Myocyte (in vitro differentiated cells): Measurements from ENCODE around the gene MOV10L1. TPM values are rescaled to one million over a fixed set of nuclear protein-coding genes. Genes with fewer than 3 reads are reported as not detected.

Experiments
- DNase-seq: peaks from one replicate; pipeline ENCODE4 v3.0.0-alpha.2; 2012; ENCODE audit warnings: low read depth
- polyA plus RNA-seq: library from polyadenylated mRNA; unstranded; fragments of >200 nt; gene quantifications from one replicate; pipeline ENCODE4 v1.2.1, GENCODE V29; 2012; ENCODE audit warnings: missing spikeins
- total RNA-seq: library from RNA; depleted of rRNA; stranded (reverse); fragments of >200 nt; gene quantifications from 2 replicates; pipeline ENCODE4 v1.2.3, GENCODE V29; 2014

The MOV10L1 gene
- total RNA-seq = 0.16 and 0.83 TPM in 2 replicates
- polyA plus RNA-seq = 1.1 TPM

GRCh38 chr22:50089682-50090411 lies at the start of gene MOV10L1:
TSS of gene MOV10L1 (plus strand) at chr22:50090006. CDS start at chr22:50090089, 83 bp downstream.
- no peak for DNase-seq

- DNase-seq = no peak
Measured at GRCh38 chr22:50040717-50041116, 49.1 kb upstream of the MOV10L1 start.

- DNase-seq = no peak
Measured at GRCh38 chr22:50041361-50042065, 48.3 kb upstream of the MOV10L1 start.

GRCh38 chr22:50044485-50045118 lies 45.2 kb upstream of the MOV10L1 start:
- no peak for DNase-seq

GRCh38 chr22:50045211-50046018 lies 44.4 kb upstream of the MOV10L1 start:
- DNase-seq = no peak

GRCh38 chr22:50046019-50046415 lies 43.8 kb upstream of the MOV10L1 start:
- DNase-seq = no peak

- no peak for DNase-seq
Measured at GRCh38 chr22:50046481-50047245, 43.1 kb upstream of the MOV10L1 start.

- DNase-seq = no peak
Measured at GRCh38 chr22:50047346-50047745, 42.5 kb upstream of the MOV10L1 start.

- peak; percentile 47 for DNase-seq
Measured at GRCh38 chr22:50048061-50048765, 41.6 kb upstream of the MOV10L1 start.

GRCh38 chr22:50048836-50049235 lies 41.0 kb upstream of the MOV10L1 start:
- DNase-seq = no peak

- DNase-seq = no peak
Measured at GRCh38 chr22:50049299-50050195, 40.3 kb upstream of the MOV10L1 start.

GRCh38 chr22:50051930-50052329 lies 37.9 kb upstream of the MOV10L1 start:
- no peak for DNase-seq

- no peak for DNase-seq
Measured at GRCh38 chr22:50053861-50054260, 35.9 kb upstream of the MOV10L1 start.

- no peak for DNase-seq
Measured at GRCh38 chr22:50056214-50056972, 33.4 kb upstream of the MOV10L1 start.

GRCh38 chr22:50057278-50058060 lies 32.3 kb upstream of the MOV10L1 start:
- no peak for DNase-seq

- DNase-seq = no peak
Measured at GRCh38 chr22:50058061-50058905, 31.5 kb upstream of the MOV10L1 start, which contains the start of gene TTLL8. TSS of gene TTLL8 (minus strand) at chr22:50058298.
